SK-N-MC (cell line): Measurements from ENCODE around the gene LITAF.

Experiments
- EZH2 ChIP-seq: fragments of 200-600 bp; sonication (generic); IDR thresholded peaks from one replicate; pipeline ENCODE4 v1.6.1; 2017; ENCODE audit warnings: antibody characterized with exemption
- POLR2AphosphoS5 ChIP-seq: IDR thresholded peaks from 2 replicates; pipeline ENCODE4 v1.6.1; 2012; ENCODE audit warnings: mild to moderate bottlenecking, low read depth, low read length, borderline replicate concordance

DNA sequence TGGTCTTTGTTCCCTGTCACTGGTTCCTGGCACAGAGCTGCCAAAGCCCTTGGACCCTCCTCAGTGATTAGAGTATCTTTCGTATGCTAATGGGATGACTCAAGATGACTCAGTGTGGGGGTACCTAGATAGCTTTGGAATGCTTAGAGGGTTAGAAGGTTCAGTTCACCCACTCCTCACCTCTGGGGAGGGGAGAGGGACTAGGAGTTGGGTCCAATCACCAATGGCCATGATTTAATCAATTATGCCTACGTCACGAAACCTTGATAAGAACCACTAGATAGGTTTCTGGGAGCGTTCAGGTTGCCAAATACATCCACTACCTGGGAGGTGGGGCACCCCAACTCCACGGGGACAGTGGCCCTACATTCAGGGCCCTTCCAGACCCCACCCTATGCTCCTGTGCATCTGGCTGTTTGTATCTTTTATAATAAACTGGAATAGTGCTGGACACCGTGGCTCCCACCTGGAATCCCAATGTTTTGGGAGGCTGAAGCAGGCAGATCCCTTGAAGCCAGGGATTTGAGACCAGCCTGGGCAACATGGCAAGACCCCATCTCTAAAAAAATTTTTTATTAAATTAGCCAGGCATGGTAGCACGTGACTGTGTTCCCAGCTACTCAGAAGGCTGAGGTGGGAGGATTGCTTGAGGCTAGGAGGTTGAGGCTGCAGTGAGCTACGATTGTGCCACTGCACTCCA lies 29.2 kb upstream of the LITAF start:
- TF ChIP-seq EZH2 (no peak), POLR2AphosphoS5 (no peak)
